HG03103 (cell line): ENCODE data around the gene SV2B.
"Not testable (repeated sequence)": the region's sequence is repeated elsewhere in the genome, so short reads cannot be mapped to it uniquely, and the experiment has no call there.

ENCODE experiments used
- ATAC-seq: cut with Tn5 transposase; IDR thresholded peaks from one replicate; pipeline ENCODE4 v1.9.1; 2021; ENCODE audit warnings: low read depth; ENCODE audit not compliant: unreplicated experiment

SV2B gene

DNA sequence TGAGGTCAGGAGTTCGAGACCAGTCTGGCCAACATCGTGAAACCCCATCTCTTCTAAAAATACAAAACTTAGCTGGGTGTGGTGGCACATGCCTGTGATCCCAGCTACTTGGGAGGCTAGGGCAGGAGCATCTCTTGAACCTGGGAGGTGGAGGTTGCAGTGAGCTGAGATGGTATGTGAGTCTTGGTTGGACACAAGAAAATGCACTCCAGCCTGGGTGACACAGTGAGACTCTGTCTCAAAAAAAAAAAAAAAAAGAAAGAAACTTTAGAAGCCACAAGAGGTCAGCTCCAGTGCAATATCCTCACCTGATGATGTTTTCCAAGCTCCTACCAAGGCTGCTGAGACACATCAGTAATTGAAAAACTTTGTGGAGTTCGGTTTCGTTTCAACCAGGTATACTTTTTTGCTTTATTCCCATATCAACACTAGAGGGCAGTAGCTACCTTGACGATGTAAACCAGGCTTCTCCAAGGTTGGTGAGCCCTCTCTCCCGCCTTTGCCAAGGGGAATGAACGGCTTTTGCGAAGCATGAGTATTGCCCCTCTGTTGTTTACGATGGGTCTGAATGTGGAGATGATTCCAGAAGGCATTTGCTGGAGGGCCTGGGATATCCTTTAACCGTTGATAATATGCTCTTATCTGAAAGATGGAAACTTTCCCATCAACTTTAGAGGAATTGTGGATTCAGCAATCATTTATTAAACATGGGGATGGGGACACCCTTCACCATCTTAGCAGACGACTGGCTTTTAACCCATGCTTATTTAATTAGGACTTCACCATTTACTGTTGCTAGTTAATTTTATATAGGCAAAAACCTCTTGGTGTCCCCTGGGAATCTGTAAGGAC is 202.8 kb downstream of the SV2B start:
- ATAC-seq, result peak; percentile 62

DNA sequence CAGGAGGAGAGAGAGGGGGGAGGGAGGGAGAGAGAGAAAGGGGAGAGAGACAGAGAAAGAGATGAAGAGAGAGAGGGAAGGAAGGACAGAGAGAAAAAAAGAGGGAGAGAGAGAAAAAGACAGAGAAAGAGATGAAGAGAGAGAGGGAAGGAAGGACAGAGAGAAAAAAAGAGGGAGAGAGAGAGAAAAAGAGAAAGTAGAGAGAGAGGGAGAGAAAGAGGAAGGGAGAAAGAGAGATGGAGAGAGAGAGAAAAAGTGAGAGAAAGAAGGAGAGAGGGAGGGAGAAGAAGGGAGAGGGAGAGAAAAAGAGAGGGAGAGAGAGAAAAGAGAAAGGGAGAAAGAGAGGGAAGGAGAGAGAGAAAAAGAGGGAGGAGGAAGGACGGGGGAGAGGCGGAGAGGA is 204.2 kb downstream of the SV2B start:
- ATAC-seq, result no peak

DNA sequence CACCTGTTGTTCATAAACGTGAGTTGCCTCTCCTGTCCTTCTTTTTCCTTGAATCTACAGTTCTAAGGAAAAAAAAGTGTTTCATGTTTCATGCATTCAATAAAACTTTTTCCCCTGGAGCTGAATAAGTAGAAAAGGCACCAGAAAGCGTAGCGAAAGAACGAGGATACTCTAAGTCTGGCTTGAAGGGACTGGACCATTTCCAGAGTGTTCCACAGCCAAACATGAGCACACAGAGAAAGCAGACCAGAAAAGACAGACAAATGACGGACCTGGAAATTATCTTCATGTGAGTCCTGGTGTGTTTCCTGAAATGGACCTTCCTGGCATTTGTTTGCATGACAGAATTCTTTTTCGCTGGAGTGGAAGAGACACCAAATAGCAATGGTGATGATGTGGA is 204.7 kb downstream of the SV2B start:
- no peak for ATAC-seq

DNA sequence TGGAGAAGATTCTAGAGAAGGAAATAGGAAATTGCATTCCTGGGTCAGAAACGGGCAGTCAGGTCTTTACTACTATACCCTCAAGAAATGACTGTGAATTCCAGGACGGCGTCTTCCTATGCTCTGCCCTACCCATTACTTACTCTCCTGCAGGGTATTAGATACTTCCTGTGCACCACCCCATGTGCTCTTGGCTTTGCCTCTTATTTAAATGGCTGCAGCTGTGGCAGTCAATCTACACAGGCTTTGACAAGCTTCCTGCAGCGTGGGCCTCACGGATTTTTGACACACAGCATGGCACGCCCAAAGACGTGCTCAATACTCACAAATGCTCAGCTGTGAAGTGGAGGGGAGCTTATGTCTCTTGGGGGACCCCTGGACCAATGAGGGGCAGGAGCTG is 206.1 kb downstream of the SV2B start:
- ATAC-seq, result no peak

DNA sequence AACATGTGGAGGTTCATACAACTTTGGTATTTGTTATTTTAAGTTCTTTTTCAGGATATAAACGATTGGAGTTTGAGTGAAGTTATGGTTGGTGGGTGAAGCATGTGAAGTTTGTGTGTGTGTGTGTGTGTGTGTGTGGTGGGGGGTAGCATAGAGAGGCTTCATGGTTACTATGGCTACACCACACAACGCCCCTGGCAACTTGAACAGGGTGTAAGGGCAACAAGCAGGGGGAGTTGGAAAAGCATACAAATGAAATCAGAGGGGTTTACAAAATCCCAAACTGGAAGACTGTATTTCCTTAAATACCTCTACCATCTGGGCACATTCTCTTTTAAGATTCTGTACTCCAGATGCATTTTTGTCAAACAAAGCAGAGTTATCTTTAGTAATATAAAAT is 207.5 kb downstream of the SV2B start:
- ATAC-seq, result no peak

DNA sequence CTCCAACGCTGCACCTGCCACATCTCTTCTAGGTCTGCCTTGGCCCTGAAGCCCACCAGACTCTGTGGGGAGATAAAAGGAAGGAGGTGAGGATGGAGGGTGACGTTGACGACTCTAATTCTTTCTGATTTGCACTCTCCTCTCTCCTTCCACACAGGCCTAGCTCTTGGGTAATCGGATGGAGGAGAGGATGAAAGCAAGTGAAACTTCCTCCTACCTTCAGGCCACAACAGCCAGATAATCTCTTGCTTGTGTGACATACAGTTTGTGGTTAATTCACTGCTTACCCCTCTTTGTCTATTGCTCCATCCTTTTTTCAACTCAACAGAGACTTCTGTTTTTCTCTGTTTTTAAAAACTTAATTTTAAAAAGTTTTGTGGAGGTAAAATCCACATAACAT is 208.1 kb downstream of the SV2B start:
- ATAC-seq, result no peak

DNA sequence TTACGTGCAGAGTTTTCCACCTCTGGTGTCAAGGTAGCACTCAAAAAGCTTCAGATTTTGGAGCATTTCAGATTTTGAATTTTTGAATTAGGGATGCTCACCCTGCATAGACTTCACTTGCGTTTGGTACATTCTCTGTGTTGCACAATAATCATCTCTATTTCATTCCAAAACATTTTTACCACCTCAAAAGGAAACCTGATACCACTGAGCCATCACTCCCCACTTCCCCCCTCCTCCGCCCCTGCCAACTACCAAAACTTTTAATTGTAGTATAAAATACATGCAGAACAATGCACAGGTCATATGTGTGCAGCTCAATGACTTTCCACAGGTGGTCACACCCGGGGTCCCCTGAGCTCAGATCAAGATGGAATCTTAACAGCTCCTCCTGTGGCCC is 208.8 kb downstream of the SV2B start:
- ATAC-seq, result no peak

DNA sequence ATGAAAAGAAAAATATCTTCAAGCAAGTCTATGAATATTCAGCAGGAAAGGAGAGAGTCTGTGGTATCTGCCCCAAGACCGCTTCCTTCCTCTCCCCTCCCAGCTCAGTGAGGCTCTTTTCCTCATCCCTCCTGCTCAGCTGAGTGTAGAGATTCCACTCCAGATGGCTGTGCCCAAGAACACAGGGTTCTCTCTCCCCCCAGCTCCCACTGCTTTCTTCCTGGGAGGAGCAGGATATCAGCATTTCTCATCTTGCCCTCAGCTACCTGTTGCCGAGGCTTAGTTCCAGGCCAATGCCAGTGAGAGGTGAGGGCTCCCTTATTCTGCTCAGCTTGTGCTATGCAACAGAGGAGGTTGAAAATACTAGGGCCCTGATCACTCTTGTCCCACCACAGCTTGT is 211.9 kb downstream of the SV2B start:
- no peak for ATAC-seq

DNA sequence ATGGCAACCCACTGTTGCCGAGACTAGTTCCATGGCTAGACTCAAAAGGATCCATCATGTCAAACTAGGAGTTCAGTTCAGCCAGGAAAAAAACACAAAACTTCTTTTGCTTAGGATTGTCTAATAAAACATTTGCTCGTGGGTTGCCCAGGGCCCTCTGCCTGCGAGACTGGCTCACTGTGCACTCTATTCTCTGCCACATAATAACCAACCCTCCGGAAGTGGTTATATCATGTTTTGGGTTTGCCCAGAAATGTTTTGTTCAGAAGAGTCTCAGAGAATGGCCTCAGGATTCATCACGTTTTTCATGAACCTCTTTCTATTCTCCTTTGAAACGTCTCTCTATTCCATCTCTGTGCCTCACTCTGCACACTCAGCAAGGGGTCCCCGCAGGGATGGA is 216.1 kb downstream of the SV2B start:
- no peak for ATAC-seq

DNA sequence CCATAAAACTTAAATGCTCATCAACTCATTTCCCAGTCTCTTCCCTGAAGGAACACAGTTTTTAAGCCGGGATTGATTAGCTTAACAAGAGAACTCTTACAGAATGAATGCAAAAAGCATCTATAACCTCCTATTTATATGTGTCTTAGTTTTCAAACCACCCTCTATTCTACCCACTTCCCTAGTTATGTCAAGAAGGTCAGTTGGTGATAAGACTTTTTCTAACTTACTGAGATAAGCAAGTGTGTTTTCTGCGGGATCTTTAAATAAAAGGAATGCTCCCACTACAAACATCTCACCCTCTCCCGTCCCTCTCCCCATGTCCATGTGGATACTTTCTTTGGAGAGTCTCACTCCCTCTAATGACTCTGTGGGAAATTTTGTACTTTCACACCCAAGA is 218.5 kb downstream of the SV2B start:
- ATAC-seq, result no peak

DNA sequence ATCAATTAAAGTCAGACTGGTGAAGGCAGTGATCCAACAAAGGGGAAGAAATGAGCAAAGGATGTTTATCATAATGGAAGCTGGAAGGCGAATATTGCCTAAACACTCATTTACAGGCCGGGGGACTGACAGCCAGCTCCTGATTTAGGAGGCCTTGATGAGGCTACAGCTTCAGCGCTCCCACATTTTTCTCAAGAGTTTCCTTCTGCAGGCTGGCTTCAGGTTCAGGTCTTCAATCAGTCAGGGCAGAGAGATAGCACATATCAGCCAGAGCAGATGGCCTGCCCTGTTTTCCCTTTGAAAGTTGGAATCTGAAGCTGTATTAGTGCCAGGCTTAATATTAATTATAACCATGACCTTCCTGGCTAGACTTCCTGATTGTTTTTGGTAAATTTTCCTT is 218.9 kb downstream of the SV2B start:
- no peak for ATAC-seq

DNA sequence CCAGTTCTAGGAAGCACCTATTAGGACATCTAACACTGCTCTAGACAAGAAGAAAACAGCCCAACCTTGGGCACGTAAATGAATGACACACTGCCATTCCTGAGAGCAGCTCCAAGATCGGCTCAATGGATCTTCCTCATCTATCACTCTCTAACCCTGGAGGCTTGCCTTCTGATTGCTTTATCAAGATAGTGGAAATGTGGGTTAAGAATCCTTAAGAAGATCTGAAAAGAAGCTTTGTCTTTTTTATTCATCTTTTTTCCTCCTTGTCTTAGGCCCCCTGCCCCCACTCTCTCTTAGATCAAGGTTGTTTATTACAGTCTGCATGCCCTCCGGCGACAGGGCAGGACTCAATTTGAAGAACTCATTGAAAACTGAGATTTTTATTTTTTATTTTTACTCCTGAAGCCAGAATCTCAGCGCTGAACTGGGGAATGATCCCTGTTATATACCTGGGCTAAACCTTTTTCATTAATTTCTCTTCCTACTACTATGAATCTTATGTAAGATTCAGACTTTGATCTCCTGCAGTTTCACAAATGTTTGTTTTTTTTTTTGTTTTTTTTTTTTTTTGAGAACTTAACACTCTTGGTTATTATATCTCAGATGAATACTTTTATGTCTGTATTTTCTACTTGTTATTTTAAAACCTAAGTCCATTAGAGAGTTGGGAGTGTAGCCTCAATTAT is 219.5 kb downstream of the SV2B start:
- no peak for ATAC-seq

DNA sequence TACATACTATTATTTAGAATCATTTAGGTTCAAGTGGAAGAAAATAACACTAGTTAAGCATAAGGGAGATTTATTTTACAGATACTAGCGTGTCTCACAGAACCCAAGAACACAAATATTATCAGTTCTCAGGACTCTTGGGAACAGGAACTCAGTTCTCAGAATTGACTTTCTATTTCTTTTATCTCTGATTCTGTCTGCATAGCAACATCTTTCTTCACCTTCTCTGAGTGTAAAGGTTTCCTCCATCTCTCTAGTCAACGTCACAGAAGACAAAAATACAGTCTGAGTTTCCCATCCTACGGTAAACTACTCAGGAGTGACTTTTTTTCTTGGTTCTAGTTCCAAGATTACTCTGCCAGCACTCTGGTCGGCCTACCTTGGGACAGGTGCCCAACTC is 220.0 kb downstream of the SV2B start:
- ATAC-seq, result no peak

DNA sequence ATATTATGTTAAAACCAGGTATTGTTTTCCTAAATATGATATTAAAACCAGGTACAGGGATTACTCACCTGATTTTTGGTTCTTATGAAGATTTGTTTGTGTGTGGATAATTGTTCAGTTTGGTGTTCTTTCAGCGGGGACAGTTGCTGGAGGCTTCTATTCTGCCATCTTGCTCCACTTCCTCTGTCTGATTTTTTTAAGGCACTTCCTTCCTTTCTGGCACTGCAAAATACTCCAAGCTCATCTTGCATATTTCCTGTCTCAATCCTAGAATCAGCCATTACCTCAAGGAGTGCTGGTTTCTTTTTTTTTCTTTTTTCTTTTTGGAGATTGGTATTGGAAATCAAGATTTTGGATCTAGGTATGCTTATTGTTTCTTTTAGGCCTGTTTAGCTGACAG is 229.9 kb downstream of the SV2B start:
- no peak for ATAC-seq

DNA sequence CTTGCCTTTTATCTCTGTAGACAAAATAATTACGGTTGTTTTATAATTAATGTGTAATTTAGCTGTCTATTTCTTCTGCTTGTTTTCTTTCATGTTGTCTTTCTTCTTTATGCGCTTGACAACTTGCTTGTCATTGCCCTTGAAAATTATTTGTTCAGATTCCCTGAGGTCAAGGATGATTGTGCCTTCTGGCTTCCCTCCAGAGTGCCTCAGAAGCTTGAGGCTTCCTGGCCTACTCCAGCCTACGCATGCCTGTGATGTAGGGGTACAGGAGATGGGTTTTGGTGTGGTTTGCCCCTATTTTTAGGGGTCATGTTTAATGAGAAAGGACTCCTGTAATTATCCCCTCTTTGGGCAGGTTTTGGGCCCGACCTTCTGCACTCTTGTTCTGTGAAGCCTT is 231.5 kb downstream of the SV2B start:
- no peak for ATAC-seq

DNA sequence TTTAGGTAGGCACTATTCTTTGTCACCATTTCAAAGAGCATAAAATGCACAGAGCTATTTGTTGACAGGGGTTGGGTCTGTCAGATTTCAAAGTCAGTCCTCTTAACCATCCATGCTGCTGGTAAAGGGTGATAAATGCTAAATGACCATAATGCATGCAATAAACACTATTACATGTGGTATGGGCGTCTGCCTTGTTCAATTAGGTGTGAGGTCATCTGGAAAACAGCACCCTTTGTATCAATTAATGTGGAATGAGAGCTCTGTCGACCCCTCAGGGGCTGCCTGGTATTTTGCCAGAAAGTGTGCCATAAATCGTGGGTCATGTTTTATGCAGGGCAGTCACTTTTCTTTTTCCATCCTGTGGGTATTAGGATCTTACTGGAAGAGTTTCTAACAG is 235.6 kb downstream of the SV2B start:
- ATAC-seq, result no peak

DNA sequence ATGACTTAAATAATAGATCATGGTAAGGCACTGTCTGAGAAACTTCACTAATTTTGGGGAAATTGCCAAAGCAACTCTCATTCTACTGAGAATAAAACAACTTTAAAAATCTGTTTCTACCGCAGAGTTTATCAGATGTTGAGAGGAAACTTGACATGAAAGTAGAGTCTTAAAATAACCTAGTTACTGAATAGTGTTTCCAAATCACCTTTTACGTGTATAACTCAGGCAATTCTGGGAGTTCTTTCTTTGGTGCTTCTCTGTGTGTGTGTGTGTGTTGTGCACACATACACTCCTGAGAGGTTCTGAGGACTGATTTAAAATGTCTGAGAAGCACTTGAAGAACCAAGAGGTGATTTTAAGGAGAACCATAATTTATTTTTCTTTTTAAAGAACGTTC is 236.6 kb downstream of the SV2B start:
- no peak for ATAC-seq

DNA sequence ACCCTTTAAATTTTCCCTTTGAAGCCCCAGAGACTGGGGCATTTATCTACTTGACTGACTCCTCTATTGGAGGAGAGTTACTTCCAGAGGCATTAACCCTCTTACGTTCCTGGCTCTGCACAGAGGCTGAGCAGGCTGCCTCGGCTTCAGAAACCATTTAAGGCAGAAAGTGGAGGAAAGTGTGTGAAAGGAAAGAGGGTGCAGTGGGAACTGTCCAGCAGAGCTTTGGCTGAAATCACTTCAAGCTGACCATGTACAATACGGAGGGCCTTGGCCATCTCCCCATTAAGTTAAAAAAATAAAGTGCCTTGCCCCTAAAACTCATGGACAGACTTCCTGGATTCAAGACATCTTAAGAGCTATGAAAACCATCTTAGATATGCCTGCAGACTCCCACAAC is 238.7 kb downstream of the SV2B start:
- ATAC-seq, result no peak

DNA sequence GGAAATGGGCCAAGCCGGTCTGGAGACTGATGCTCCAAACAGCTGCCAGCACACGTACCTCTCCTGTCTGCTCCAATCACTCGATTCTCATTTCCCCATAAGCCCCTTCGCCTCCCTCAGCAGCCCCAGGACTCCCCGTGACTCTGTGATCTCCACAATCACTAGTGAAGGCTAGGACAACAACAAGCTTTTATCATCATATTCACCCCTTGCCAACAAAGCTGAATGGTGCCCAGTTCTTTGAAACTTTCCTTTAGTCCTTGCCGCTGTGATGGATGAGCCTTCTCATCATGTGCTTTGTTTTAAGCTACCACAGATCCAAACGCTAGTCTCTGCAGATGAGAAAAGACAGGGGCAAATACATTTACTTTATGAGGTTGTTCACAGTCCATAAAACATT is 242.0 kb downstream of the SV2B start:
- ATAC-seq, result no peak

DNA sequence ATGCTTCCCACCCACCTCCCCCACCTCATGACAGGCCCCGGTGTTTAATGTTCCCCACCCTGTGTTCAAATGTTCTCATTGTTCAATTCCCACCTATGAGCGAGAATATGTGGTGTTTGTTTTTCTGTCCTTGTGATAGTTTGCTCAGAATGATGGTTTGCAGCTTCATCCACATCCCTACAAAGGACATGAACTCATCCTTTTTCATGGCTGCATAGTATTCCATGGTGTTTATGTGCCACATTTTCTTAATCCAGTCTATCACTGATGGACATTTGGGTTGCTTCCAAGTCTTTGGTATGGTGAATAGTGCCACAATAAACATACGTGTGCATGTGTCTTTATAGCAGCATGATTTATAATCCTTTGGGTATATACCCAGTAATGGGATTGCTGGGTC is 244.9 kb downstream of the SV2B start:
- not testable (repeated sequence) for ATAC-seq

DNA sequence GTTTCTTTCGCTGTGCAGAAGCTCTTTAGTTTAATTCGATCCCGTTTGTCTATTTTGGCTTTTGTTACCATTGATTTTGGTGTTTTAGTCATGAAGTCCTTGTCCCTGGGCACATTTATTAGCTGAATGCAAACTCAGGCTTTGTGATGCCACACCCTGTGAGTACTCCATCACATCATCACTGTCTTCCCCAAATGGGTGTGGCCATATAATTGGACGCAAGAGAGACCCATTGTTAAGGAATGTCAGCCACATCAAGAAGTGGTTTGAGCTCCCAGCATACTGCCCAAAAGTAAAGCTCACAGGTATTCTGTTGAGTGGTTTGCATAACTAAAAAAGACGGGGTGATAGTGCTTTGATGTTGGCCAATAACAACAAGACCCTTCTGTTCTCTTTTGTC is 245.7 kb downstream of the SV2B start:
- no peak for ATAC-seq

DNA sequence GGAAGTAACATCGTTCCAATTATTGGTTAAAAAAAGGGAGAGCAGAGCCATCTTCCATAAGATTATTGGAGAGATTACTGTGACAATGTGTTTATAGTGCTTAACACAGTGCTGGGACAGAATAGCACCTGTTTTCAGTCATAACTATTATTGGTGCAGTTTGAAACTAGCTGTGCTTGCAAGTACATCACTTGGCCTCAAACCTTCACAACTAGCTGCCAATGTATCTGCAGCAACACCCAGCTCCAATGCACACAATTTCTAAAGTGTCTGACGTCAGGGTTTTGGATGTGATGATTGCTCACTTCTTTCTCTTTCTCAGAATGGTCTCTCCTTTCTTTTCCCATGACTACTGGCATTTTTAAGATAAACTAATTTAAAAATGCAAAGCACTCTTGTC is 246.2 kb downstream of the SV2B start:
- ATAC-seq, result no peak
